GM06990 (cell line): ENCODE measurements around the gene STK11IP.
A peak's percentile ranks its signal among the peaks of the same experiment; 100 is the strongest.

Source experiments
- DNase-seq: peaks from one replicate; pipeline ENCODE4 v3.0.0-alpha.2; 2011; ENCODE audit not compliant: insufficient read length; ENCODE audit errors: extremely low read depth
- H3K27me3 ChIP-seq: replicated peaks from 2 replicates; pipeline ENCODE4 v1.6.0; 2011; ENCODE audit warnings: low read length; ENCODE audit not compliant: control insufficient read depth, insufficient read depth
- H3K36me3 ChIP-seq: 2 replicates; pipeline ENCODE4 v1.5.1; 2011; ENCODE audit warnings: low read length; ENCODE audit not compliant: control insufficient read depth, insufficient read depth
- H3K4me3 ChIP-seq: replicated peaks from 2 replicates; pipeline ENCODE4 v1.5.1; 2011; ENCODE audit warnings: low read depth, mild to moderate bottlenecking, control low read depth, low read length
- CTCF ChIP-seq: IDR thresholded peaks from 2 replicates; pipeline ENCODE4 v1.5.1; 2011; ENCODE audit warnings: low read length, control low read depth, mild to moderate bottlenecking, inconsistent platforms; ENCODE audit not compliant: insufficient read depth, poor library complexity, severe bottlenecking

Gene STK11IP

GRCh38 chr2:219560037-219560892, 37.4 kb upstream of the STK11IP start:
- DNase-seq: no peak
- peaks cover 1% of the 10 kb centered on the region for H3K27me3 ChIP-seq
- H3K36me3 ChIP-seq: no peaks in the 10 kb centered on the region
- TF ChIP-seq CTCF: peak; percentile 79
- no peak overlapping the region for H3K4me3 ChIP-seq

- no peak for DNase-seq
- no peak for TF ChIP-seq CTCF
- H3K36me3 ChIP-seq: no peaks in the 10 kb centered on the region
- H3K4me3 ChIP-seq: no peak overlapping the region
- H3K27me3 ChIP-seq: peaks cover 1% of the 10 kb centered on the region
These were observed 36.8 kb upstream of the STK11IP start for GRCh38 chr2:219560893-219561178.

DNA sequence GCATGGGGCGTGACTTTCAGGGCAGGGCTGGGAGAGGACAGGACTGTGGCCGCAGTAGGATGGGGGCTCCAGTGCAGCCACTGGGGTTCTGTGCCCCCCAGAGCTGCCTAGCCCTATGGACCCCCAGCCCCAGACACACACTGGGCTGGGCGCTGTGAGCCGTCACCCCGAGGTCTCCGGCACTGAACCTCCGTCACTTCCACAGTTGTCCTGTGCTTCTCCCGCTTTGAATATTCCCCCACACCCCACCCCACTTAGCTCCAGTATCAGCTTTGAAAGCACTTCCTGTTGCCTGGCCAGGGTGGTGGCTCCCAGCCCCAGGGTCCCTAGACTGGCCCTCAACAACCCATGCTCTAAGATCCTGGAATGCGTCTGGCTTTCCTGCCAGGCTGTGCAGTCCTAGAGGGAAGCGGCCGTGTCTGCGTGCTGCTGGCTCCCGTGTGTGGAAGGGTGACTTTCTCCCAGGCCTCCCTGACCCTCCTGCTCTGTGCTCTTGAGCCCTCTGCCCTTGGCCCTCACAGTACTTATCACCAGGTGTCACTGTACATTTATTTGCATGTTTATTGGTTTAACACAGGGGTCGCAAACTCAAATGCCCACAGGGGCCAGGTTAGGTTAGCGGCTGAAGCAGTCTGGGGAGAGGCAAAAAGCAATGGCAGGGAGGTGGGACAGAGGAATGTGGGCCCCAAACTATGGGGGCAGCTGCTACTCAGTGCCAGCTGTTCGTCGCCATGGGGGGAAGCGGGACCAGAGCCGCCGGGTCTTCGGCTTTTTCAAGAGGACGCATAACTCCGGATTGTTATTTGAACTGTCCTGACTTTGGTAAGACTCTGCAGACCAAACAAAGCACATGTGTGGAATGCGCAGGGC, 36.2 kb upstream of the STK11IP start:
- DNase-seq: no peak
- peaks cover 1% of the 10 kb centered on the region for H3K27me3 ChIP-seq
- TF ChIP-seq CTCF: no peak
- no peak overlapping the region for H3K4me3 ChIP-seq
- H3K36me3 ChIP-seq: no peaks in the 10 kb centered on the region

DNA sequence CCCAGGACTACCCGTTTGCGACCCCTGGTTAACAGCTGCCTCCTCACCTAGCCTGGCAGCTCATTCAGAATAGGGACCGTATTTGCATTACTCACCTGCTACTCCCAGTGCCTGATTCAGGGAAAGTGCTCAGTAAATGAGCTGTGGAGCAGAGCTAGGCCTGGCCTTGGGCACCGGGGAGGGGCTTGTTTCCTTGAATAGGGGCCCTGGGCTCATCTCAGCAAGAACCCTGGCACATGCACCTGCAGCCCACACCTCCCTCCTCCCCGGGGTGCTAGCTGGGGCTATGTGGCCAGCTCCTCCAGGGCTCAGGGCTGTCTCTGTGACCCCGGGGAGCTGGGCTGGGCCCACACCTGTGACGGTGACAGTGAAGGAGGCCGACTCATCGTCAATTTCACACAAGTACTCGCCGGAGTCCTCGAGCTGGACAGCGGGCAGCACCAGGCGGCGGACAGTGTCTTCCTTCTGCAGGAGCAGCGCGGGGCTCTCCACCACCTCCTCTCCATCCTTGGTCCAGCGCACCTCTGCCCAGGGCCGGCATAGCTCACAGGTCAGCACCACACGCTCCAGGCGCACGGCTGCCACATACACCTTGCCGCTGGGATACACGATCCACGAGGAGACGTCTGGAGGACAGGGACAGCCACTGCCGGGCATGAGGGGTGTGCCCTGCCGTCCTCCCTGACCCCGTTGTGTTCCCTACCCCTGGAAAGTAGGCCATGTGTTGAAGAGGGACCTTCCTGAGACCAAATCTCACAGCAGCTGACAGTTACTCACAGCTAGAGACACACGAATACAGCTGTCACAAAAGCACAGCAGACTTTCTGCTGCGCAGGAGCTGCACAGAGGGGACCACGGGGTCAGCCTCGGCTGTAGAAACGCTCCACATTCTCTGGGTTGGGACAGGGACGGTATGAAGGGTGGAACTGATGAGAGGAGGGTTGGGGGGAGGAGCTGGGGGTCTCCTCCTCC, 35.3 kb upstream of the STK11IP start:
- no peaks in the 10 kb centered on the region for H3K36me3 ChIP-seq
- peaks cover 1% of the 10 kb centered on the region for H3K27me3 ChIP-seq
- no peak for TF ChIP-seq CTCF
- DNase-seq: no peak
- H3K4me3 ChIP-seq: no peak overlapping the region

GRCh38 chr2:219563271-219563928, 34.3 kb upstream of the STK11IP start:
- peaks cover 1% of the 10 kb centered on the region for H3K27me3 ChIP-seq
- TF ChIP-seq CTCF: no peak
- no peak for DNase-seq
- no peaks in the 10 kb centered on the region for H3K36me3 ChIP-seq
- no peak overlapping the region for H3K4me3 ChIP-seq
